Frontal cortex (tissue), 1 donor: ENCODE results near the gene ATG7. TPM values are rescaled to one million over a fixed set of nuclear protein-coding genes. Genes with fewer than 3 reads are reported as not detected.

Experiments
- small RNA-seq: library from RNA; depleted of rRNA; stranded (forward); fragments of <200 nt; gene quantifications from one replicate; pipeline ENCODE3, GENCODE V24; 2014
- total RNA-seq: library from RNA; depleted of rRNA; stranded (reverse); fragments of >200 nt; gene quantifications from one replicate; pipeline ENCODE4 v1.2.3, GENCODE V29; 2014

The ATG7 gene
- total RNA-seq, 1 donor from 2014 or later: 19.2 TPM

Small RNAs within 50 kb of the gene (small RNA-seq; reads per million reads assigned to genes)
- not detected for gene AC022001.1
- gene AC026185.1: not detected
- not detected for gene AC083855.1

Other genes with a start within 250 kb of the ATG7 start
- 2.0 TPM for gene HRH1, start 117.9 kb upstream of the ATG7 start, total RNA-seq